Activated naive CD4-positive, alpha-beta T cell treated with anti-CD3 and anti-CD28 coated beads, Interleukin-2, amount 10 ng/mL, durations not matched to agents 7 days and 5 days (primary cell): ENCODE measurements around the gene NEK6.

Source experiments
- CTCF ChIA-PET: fragments of 350-600 bp; sonication (Branson Sonifier 250); formaldehyde crosslinking; loops from one replicate; lab custom pipeline; 2021; ENCODE audit warnings: antibody characterized with exemption; lab: Charles Lee
- DNase-seq: peaks from one replicate; pipeline ENCODE4 v3.0.0-alpha.2; 2020
- H3K27ac Mint-ChIP-seq: one replicate; pipeline ENCODE4 v1.8.0; 2021; ENCODE audit warnings: mild to moderate bottlenecking, moderate library complexity, mixed read lengths
- H3K27me3 Mint-ChIP-seq: one replicate; pipeline ENCODE4 v1.8.0; 2021; ENCODE audit warnings: mild to moderate bottlenecking, mixed read lengths
- H3K36me3 Mint-ChIP-seq: one replicate; pipeline ENCODE4 v1.8.0; 2021; ENCODE audit warnings: mixed read lengths
- H3K4me1 Mint-ChIP-seq: one replicate; pipeline ENCODE4 v1.8.0; 2021; ENCODE audit warnings: mixed read lengths
- H3K4me3 Mint-ChIP-seq: one replicate; pipeline ENCODE4 v1.8.0; 2021; ENCODE audit warnings: mild to moderate bottlenecking, moderate library complexity, mixed read lengths
- H3K9me3 Mint-ChIP-seq: one replicate; pipeline ENCODE4 v1.8.0; 2021; ENCODE audit warnings: mixed read lengths

NEK6 gene

GRCh38 chr9:124257844-124258606 lies at the start of gene NEK6:
Gene NEK6 (plus strand): TSS chr9:124257949. CDS start chr9:124301965, 44,016 bp downstream.
- peaks cover 85% of the 10 kb centered on the region for H3K27me3 Mint-ChIP-seq
- no peaks in the 10 kb centered on the region for H3K9me3 Mint-ChIP-seq
- H3K27ac Mint-ChIP-seq = peak within 1 kb of the TSS; percentile 72
- peaks cover 5% of the 10 kb centered on the region for H3K36me3 Mint-ChIP-seq
- peak; percentile 57 for DNase-seq
- peaks cover 48% of the 10 kb centered on the region for H3K4me1 Mint-ChIP-seq
- H3K4me3 Mint-ChIP-seq = peak within 1 kb of the TSS; percentile 94
- CTCF ChIA-PET = no interaction called here

DNA sequence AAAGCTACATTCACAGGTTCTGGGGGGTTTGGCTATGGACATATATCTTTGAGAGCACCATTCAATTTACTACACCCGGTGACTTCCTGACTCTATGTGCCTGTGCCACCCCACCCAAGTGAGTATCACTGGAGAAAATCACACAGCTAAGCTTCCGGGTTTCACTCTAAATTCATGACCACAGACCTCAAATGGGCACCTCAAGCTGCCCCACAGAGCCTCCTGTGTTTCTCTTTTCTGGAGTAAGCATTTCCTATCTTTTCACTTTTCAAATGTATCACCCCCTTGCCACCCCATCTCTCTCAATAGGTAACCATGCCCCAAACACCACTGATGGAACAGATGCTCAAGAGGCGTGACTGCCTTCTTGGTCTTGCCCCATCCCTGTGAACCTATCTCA lies 49.2 kb upstream of the NEK6 start:
- H3K36me3 Mint-ChIP-seq = peaks cover 15% of the 10 kb centered on the region
- peaks cover 81% of the 10 kb centered on the region for H3K4me1 Mint-ChIP-seq
- peak overlapping the region; percentile 85 for H3K27ac Mint-ChIP-seq
- CTCF ChIA-PET = no interaction called here
- peaks cover 5% of the 10 kb centered on the region for H3K9me3 Mint-ChIP-seq
- DNase-seq = peak; percentile 56
- H3K4me3 Mint-ChIP-seq = no peak overlapping the region
- H3K27me3 Mint-ChIP-seq = no peaks in the 10 kb centered on the region

- no peak for DNase-seq
- no peak overlapping the region for H3K4me3 Mint-ChIP-seq
- H3K4me1 Mint-ChIP-seq = peaks cover 81% of the 10 kb centered on the region
- peaks cover 5% of the 10 kb centered on the region for H3K9me3 Mint-ChIP-seq
- H3K27me3 Mint-ChIP-seq = peaks cover under 1% of the 10 kb centered on the region
- peak overlapping the region; percentile 85 for H3K27ac Mint-ChIP-seq
- H3K36me3 Mint-ChIP-seq = peaks cover 9% of the 10 kb centered on the region
- CTCF ChIA-PET = no interaction called here
Measured at GRCh38 chr9:124209279-124209678, 48.5 kb upstream of the NEK6 start.

DNA sequence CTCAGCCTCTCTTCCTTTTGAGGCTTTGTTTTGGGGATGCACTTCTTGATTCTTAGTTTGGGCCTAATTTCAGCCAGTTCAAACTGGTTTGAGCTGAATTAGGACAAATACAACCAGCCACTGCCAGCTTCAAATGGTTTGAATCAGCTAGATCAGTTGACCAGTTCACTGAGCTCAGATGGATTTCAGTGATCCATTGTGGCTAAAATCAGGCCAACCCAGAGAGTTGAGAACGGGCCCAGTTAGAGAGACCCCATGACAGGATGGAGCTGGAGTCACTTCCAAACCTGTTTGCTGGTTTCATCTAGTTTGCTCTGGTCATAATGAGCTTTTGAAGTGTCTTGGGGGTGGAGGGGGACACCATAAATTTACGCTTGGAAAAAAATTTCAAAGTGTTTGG lies 48.0 kb upstream of the NEK6 start:
- peaks cover 5% of the 10 kb centered on the region for H3K9me3 Mint-ChIP-seq
- CTCF ChIA-PET = no interaction called here
- H3K4me3 Mint-ChIP-seq = no peak overlapping the region

DNA sequence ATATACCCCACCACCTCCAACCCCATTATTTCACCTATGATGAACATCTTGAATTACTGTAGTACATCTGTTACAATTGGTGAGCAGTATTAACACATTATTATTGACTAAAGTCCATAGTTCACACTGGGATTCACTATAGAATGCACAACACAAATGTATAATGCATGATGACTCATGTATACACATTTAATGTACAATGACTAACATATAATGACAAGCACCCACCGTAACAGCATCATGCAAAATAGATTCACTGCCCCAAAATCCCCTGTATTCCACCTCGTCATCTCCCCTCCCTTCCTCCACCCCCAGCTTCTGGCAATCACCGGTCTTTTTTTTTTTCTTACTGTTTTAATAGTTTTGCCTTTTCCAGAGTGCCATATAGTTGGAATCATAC lies 47.1 kb upstream of the NEK6 start:
- Mint-ChIP-seq H3K9me3 (peaks cover 5% of the 10 kb centered on the region), H3K4me1 (peaks cover 81% of the 10 kb centered on the region), H3K27ac (no peak overlapping the region), H3K4me3 (no peak overlapping the region), H3K36me3 (peaks cover 9% of the 10 kb centered on the region), H3K27me3 (peaks cover 10% of the 10 kb centered on the region)
- no peak for DNase-seq
- CTCF ChIA-PET = no interaction called here

More for the DNA sequence above, 48.0 kb upstream of the NEK6 start:
- peaks cover 9% of the 10 kb centered on the region for H3K36me3 Mint-ChIP-seq
- peaks cover 81% of the 10 kb centered on the region for H3K4me1 Mint-ChIP-seq
- DNase-seq = no peak
- H3K27me3 Mint-ChIP-seq = peaks cover 6% of the 10 kb centered on the region
- no peak overlapping the region for H3K27ac Mint-ChIP-seq

DNA sequence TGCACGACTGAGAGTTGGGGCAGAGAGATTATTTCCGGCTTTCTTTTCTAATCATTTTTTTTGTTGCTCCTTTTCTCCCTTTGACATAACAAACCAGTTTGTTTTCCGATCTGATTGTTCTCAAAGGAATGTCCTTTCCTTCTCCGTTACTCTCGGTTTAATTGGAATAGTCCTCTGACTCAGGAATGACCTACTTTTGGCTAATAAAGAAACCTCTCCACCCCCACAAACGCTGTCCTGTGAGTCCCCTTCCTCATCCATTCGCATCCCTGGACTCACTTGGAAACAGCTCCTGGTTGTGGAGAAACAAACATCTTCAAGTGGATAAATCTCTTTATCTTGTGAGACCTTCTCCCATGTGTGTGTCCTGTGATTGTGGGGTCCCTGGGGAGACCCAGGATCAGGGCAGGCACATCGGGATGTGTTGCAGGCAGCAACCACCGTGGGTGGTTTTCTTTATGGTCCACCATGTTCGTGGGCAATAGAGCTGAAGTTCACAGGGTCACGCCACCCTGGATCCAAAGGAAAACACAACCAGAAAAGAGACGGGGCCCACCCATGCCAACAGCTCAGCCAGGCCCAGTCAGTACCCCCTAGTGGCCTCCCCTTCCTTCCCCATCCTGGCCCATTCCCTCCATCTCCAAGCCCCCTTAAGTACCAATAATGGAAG lies 45.2 kb upstream of the NEK6 start:
- CTCF ChIA-PET = no interaction called here
- no peak overlapping the region for H3K27ac Mint-ChIP-seq
- peaks cover 83% of the 10 kb centered on the region for H3K4me1 Mint-ChIP-seq

DNA sequence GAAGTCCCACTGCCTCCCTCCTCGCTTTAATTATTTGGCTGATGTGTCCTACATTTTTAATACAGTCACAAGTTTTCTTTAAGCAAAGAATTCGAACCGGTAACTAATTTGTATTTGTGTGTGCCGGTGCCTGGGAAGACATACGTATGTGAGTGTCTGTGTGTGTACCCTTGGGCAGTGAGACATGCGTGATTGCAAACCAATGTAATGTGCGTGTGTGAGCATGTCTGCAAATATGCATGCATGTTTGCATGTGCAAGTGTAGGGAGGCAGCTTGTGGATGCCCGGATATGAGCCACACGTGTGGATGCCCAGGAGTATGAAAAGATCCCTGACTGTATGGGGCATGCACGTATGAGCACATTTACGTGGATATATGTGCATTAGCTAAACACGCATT lies 44.4 kb upstream of the NEK6 start:
- no peak overlapping the region for H3K27ac Mint-ChIP-seq
- no peak overlapping the region for H3K4me3 Mint-ChIP-seq
- CTCF ChIA-PET = no interaction called here
- DNase-seq = no peak
- H3K36me3 Mint-ChIP-seq = no peaks in the 10 kb centered on the region
- H3K9me3 Mint-ChIP-seq = no peaks in the 10 kb centered on the region
- peaks cover 10% of the 10 kb centered on the region for H3K27me3 Mint-ChIP-seq
- H3K4me1 Mint-ChIP-seq = peaks cover 85% of the 10 kb centered on the region

More for the DNA sequence above, 45.2 kb upstream of the NEK6 start:
- no peak overlapping the region for H3K4me3 Mint-ChIP-seq
- H3K27me3 Mint-ChIP-seq = peaks cover 10% of the 10 kb centered on the region
- DNase-seq = no peak
- H3K9me3 Mint-ChIP-seq = no peaks in the 10 kb centered on the region
- no peaks in the 10 kb centered on the region for H3K36me3 Mint-ChIP-seq

DNA sequence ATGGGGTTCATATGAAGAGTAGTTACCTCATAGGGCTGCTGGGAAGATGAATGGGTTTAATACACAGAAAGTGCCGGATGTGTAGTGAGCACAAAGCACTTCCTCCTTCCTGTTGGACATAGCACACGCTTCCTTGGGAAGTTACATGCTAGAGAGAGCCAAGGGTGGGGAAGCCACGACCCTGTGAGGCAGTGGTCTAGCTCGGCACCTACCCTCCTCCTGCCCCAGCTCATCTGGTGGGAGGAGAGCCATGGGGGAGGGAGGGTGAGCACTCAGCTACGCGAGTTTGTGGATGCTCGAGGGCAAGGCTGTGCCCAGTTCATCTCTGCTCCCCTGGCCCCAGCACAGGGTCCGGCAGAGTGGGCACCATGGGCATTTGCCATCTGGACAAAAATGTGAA lies 43.6 kb upstream of the NEK6 start:
- CTCF ChIA-PET = interaction anchor here (0.5 kb wide), 1 partner anchor 346 kb away, joined by 3 read pairs; no protein-coding TSS in a partner anchor
- no peak for DNase-seq
- Mint-ChIP-seq H3K4me3 (no peak overlapping the region), H3K27me3 (peaks cover 10% of the 10 kb centered on the region), H3K9me3 (no peaks in the 10 kb centered on the region), H3K36me3 (no peaks in the 10 kb centered on the region), H3K4me1 (peaks cover 85% of the 10 kb centered on the region), H3K27ac (no peak overlapping the region)

DNA sequence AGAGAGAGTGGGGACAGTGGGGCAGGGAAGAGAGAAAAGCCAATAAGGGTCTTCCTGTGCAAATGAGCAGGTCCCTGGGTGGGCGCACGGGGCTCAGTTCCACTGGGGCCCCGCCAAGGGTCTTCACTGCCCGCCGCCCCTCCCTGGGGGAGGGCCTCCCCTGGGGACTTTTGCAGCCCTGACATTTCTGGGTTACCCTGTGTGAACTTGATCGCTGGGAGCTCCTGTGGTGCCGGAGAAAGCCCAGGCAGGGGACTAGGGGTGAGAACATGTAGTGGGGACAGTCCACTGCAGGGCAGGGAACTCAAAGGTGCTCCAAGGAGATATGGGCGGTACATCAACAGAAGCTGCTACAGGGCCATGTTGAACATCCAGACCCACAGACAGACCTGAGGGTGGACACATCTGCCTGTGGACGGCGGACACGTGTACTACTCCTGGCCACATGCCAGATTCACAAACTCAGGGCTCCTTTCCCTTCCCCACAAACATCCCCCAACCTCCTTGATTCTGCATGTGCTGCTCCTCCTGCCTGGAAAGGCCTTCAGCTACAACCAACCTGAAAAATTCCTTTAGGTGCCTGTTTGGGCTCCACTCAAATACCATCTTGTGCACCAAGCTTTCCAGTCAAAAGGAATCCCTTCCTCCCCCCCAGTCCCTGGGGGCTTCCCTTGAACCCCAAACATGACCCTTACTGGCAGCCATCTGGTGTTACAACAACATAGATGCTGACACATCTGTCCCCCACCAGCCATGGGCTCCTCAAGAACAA lies 43.0 kb upstream of the NEK6 start:
- Mint-ChIP-seq H3K27ac (no peak overlapping the region), H3K4me3 (no peak overlapping the region)
- CTCF ChIA-PET = interaction anchor here (0.5 to 1.2 kb wide), 2 partner anchors 88 to 347 kb away, joined by 3 read pairs; no protein-coding TSS in a partner anchor

GRCh38 chr9:124215368-124215910 lies 42.3 kb upstream of the NEK6 start:
- H3K4me3 Mint-ChIP-seq = no peak overlapping the region
- H3K36me3 Mint-ChIP-seq = no peaks in the 10 kb centered on the region
- CTCF ChIA-PET = interaction anchor here (1.2 kb wide), 1 partner anchor 89 kb away, joined by 3 read pairs; no protein-coding TSS in a partner anchor
- peaks cover 10% of the 10 kb centered on the region for H3K27me3 Mint-ChIP-seq
- H3K9me3 Mint-ChIP-seq = no peaks in the 10 kb centered on the region
- no peak for DNase-seq
- peak overlapping the region; percentile 60 for H3K27ac Mint-ChIP-seq
- H3K4me1 Mint-ChIP-seq = peaks cover 81% of the 10 kb centered on the region

More for the DNA sequence above, 43.0 kb upstream of the NEK6 start:
- Mint-ChIP-seq H3K4me1 (peaks cover 81% of the 10 kb centered on the region), H3K9me3 (no peaks in the 10 kb centered on the region), H3K36me3 (no peaks in the 10 kb centered on the region), H3K27me3 (peaks cover 10% of the 10 kb centered on the region)
- no peak for DNase-seq

- Mint-ChIP-seq H3K36me3 (no peaks in the 10 kb centered on the region), H3K27me3 (peaks cover 15% of the 10 kb centered on the region), H3K4me3 (no peak overlapping the region), H3K9me3 (no peaks in the 10 kb centered on the region), H3K27ac (peak overlapping the region; percentile 93), H3K4me1 (peaks cover 80% of the 10 kb centered on the region)
- CTCF ChIA-PET = interaction anchor here (1.2 kb wide), 1 partner anchor 90 kb away, joined by 3 read pairs; no protein-coding TSS in a partner anchor
- no peak for DNase-seq
Measured at GRCh38 chr9:124215956-124216355, 41.8 kb upstream of the NEK6 start.

- Mint-ChIP-seq H3K9me3 (no peaks in the 10 kb centered on the region), H3K27me3 (peaks cover 19% of the 10 kb centered on the region), H3K36me3 (no peaks in the 10 kb centered on the region), H3K4me3 (peak overlapping the region; percentile 56), H3K27ac (peak overlapping the region; percentile 93), H3K4me1 (peaks cover 79% of the 10 kb centered on the region)
- peak; percentile 79 for DNase-seq
- CTCF ChIA-PET = interaction anchor here (1.6 kb wide), 1 partner anchor 14 kb away, joined by 6 read pairs; no protein-coding TSS in a partner anchor
Measured at GRCh38 chr9:124216474-124217176, 41.1 kb upstream of the NEK6 start.

DNA sequence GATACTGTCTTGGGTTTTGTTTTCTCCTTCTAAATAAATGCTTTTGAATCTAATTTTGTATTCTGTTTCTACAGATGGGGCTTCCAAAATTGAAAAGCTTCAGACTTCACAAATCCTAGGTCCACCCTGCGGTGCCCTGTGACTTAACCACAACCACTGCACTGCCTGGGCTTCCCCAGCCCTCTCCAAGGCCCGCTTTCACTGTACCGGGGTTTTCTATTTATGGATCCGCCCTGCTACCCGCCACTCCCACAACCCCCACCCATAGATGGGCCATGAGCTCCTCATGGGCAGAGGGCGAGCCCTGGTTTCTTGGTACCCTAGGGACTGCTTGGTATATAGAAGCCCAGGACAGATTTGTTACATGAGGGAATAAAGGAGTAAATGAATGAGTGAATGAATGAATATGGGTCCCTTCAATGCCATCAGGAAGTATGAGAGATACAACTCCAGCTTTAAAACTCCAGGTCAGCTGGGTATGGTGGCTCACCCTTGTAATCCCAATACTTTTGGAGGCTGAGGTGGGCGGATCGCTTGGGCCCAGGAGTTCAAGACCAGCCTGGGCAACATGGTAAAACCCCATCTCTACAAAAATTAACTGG lies 39.8 kb upstream of the NEK6 start:
- H3K27me3 Mint-ChIP-seq = peaks cover 28% of the 10 kb centered on the region
- H3K27ac Mint-ChIP-seq = peak overlapping the region; percentile 93
- DNase-seq = peak; percentile 0
- no peaks in the 10 kb centered on the region for H3K9me3 Mint-ChIP-seq
- H3K4me1 Mint-ChIP-seq = peaks cover 73% of the 10 kb centered on the region
- CTCF ChIA-PET = interaction anchor here (1.2 to 1.6 kb wide), 2 partner anchors 12 to 15 kb away, joined by 3 to 6 read pairs; no protein-coding TSS in a partner anchor
- H3K4me3 Mint-ChIP-seq = no peak overlapping the region
- no peaks in the 10 kb centered on the region for H3K36me3 Mint-ChIP-seq
